Right renal pelvis (tissue), 4 donors: Measurements from ENCODE around the gene MIOS. TPM values are rescaled to one million over a fixed set of nuclear protein-coding genes. Genes with fewer than 3 reads are reported as not detected.

Source experiments
- DNase-seq, 4 donors: peaks; one replicate each; pipeline ENCODE4 v3.0.0-alpha.2; 2013; ENCODE audit warnings: low read depth in 4 of 4, low spot score in 3 of 4, missing footprints in 1 of 4
- polyA plus RNA-seq, 4 donors: library from polyadenylated mRNA; unstranded; fragments of 120-200 nt; gene quantifications; one replicate each; pipeline ENCODE4 v1.2.1, GENCODE V29; 2013; ENCODE audit not compliant: insufficient read length in 4 of 4

MIOS gene
- polyA plus RNA-seq, 4 donors: 41.8 to 50.6 (median 49.2) TPM

- no peak for DNase-seq
Measured at GRCh38 chr7:7581531-7582179, 15.0 kb downstream of the MIOS start.

DNA sequence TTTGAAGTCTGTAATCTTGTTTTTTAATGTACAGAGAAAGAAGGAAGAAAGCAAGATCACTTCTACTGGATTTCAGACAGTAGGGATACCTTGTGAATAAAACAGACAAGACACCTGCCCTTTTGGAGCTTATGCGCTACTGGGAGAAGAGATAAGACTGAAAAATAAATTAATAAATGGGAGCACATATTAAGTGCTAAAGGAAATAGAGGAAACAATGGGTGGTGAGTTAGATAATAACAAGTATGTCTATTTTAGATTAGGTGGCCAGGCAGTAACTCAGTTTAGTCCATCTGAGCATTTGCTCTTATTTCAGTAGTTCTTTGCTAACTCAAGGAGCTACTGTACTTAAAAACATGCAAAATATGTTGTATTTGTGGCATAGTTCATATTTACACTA is 15.9 kb downstream of the MIOS start:
- DNase-seq: no peak

DNA sequence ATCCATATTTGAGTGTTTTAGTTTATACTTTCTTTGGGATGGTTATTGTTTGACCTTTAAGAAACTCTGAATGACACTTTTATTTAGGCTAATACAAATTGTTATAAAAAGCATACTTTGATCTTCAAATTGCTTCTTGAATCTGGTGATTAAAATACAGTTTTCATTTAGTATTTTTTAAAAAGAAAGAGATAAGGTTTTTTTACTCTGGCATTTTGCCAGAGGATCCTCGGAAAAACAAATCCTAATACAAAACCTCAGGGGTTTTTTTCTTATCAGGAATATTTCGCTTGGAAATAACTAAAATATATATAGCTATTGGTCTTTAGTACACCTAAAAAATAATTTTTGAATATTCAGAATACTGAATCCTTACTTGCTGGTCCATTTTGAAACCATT is 17.0 kb downstream of the MIOS start:
- no peak for DNase-seq

DNA sequence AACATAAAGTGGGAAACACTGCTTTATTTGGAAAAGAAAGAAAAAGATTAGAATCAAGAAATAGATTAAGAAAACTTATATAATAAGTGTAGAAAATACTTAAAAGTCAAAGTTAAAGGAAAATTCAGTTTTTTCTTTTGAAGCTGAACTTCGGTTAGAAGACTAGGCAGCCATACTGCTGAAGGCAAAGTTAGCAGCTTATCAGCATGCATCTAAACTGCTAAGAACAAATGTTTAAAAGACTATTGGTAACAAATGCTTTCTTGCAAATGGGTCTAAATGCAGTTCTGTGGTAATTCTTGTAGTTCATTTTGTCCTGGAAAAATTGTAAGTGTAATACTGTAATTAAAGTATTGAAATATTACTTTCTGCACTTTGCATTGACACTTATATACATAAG is 18.0 kb downstream of the MIOS start:
- DNase-seq: no peak

GRCh38 chr7:7585241-7585928 is 18.7 kb downstream of the MIOS start:
- DNase-seq: no peak

- DNase-seq: peak in 1 of 4 donors; percentile 12
Measured at GRCh38 chr7:7595451-7595850, 28.8 kb downstream of the MIOS start.

DNA sequence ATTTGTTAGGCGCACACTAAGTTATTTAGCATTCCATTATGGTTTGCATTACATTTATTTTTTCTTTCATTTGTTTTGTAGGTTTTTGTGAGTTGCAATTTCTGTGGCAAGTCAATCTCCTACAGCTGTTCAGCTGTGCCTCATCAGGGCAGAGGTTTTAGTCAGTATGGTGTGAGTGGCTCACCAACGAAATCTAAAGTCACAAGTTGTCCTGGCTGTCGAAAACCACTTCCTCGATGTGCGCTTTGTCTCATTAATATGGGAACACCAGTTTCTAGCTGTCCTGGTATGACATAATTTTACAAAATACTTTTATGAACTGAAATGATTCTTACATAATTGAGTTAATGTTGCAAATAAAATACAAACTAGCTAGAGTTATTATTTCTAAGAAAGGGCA is 29.5 kb downstream of the MIOS start:
- DNase-seq: no peak

- DNase-seq: no peak
Measured at GRCh38 chr7:7607010-7607409, 40.3 kb downstream of the MIOS start.

DNA sequence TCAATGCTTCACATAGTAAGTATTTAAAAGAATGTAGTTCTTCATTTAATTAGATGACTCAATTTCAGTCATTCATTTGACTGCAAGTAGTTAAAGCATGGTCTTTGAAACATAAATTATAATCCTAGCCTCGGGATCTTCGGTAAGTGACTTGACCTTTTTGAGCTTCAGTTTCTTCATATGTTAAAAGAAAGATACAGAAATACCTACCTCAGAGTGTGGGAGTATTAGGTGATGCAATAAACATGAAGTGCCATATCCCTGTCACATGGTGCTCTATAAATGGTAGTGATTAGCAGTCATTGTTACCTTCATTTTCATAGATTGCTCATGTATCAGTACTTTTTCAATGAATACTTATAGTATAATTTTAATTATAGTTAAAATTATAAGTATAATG is 42.6 kb downstream of the MIOS start:
- no peak for DNase-seq

GRCh38 chr7:7612519-7612918 is 45.8 kb downstream of the MIOS start:
- no peak for DNase-seq

DNA sequence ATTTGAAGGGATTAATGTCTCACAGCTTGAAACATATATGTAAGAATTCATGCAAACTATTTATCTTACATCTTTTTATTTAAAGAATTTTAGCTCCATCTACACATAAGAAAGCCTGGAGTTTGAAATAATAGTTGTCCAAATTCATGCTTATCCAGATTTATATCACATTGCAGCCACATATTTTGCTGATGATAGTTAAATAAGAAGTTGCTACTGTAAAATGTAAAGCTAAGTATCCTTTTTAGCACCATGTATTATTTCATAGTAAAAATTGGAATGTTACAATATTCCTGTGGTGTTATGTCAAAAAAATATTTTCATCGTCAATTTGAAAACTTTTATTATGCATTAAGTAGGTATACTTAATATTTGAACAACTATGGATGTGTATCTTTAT is 46.5 kb downstream of the MIOS start:
- DNase-seq: no peak

DNA sequence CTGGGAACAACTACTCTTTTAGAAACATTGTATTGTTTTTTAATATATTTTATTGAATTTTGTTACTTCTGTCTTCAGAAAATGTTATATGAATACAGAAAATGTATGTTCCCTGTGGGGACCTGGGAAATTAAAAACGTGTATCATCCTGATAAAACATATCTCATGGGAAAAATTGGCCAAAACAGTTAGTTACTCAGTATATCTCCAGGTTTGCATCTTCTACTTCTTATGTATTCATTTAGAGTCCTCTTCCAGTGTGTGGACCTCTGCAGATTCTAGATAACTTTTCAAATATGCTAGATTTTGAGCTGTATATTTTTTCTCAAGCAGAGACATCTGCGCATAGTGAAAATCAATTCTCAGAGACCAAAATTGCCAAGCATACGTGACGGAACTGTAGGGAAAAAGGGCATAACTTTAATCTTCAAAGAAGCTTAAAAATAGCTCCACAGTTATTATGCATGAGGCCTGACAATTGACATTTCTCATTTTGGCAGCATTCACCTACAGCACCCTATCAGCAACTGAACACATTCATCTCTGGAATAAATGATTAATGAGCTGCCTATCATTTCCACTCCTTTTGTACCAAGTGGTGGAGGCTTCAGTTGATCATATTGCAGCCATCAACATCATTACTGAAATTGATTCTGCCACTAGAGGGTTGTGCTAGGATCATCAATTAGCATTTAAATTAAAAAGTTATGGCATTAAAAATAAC is 47.5 kb downstream of the MIOS start:
- no peak for DNase-seq

GRCh38 chr7:7617550-7617949 is 50.9 kb downstream of the MIOS start:
- DNase-seq: no peak

GRCh38 chr7:7618410-7618809 is 51.7 kb downstream of the MIOS start:
- no peak for DNase-seq

DNA sequence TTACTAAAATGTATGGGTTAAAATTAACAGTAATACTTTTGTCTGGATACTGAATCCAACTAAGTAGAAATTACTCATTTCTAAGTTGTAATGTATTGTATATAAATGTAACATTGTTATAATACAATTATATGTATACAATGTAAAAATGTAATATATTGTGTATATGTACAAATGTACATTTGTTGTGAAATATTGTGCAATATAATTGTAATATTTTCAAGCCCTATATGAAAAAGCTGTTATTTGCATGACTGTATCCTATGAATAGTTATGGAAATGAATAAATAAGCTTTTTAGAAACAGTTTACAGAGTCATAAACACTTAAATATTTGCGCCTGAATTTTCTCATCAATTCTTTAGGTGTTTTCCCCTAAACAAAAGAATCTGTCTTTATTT is 53.6 kb downstream of the MIOS start:
- DNase-seq: no peak

- no peak for DNase-seq
Measured at GRCh38 chr7:7620644-7621210, 54.0 kb downstream of the MIOS start.

- DNase-seq: no peak
Measured at GRCh38 chr7:7628476-7628875, 61.8 kb downstream of the MIOS start.

- DNase-seq: no peak
Measured at GRCh38 chr7:7630626-7631329, 64.1 kb downstream of the MIOS start.

DNA sequence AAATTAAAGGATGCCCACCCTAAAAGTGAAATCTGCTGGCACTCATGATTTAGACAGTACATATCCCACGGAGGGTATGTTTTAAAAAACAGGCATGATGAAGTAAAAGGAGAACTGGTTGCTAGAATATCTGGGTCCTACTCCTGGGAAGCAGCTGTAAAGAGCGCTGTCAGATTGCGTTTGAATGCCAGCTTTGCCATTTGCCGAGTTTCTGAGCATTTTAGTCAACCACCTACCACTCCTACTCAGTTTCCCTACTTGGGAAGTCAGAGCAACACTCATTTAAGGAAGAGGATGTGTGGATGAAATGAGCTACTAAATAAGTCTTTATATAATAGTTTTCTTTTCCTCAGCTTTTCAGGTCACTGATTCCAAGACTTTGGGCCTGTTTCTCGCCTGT is 72.7 kb downstream of the MIOS start:
- DNase-seq: no peak

- DNase-seq: no peak
Measured at GRCh38 chr7:7639847-7640220, 73.2 kb downstream of the MIOS start.
